CD4-positive, alpha-beta T cell treated with Interleukin-21 for 1 hour (primary cell): Measurements from ENCODE around the gene ZFR.
"Not testable (repeated sequence)": the region's sequence is repeated elsewhere in the genome, so short reads cannot be mapped to it uniquely, and the experiment has no call there.

Experiments used
- DNase-seq: peaks from one replicate; pipeline ENCODE4 v3.0.0-alpha.2; 2020

ZFR gene

DNA sequence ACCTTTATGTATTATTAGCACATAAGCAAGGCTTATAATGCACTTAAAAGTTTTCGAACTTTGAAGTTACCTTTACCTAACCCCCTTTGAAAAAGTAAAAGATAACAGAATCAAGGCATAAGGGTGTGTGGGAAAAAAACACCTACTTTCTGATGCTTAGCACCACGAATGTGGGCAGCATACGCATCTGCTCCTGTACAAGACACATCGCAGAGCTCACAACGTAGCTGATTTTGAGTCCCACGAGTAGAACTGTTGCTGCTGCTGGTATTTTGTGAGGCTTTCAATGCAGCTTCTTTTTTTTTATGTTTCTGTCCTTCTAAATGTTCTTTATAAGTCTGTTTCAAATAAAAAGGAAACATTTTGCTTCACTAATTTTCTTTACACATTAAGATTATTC lies 40.8 kb downstream of the ZFR start:
- DNase-seq, result no peak

DNA sequence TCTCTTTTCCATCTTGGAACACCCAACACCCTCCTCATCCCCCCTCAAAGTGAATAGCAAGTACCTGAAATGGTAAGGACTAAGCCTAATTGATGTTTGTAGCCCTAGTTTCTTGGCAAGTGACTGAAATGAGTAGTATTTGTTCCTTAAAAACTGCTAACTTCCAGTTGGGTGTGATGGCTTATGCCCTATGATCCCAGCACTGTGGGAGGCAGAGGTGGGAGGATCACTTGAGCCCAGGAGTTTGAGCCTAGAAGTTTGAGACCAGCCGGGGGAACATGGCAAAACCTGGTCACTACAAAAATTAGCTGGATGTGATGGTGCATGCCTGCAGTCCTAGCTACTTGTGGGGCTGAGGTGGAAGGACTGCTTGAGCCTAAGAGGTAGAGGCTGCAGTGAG lies 44.1 kb downstream of the ZFR start:
- no peak for DNase-seq

DNA sequence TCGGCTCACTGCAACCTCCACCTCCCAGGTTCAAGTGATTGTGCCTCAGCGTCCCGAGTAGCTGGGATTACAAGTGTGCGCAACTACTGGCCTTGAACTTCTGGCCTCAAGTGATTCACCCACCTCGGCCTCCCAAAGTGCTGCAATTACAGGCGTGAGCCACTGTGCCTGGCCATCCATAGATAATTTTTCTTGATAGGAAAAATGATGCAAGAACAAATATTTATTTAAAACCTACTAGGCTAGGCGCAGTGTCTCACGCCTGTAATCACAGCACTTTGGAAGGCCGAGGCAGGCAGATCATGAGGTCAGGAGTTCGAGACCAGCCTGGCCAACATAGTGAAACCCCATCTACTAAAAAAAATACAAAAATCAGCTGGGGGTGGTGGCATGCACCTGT lies 45.8 kb downstream of the ZFR start:
- DNase-seq, result not testable (repeated sequence)

DNA sequence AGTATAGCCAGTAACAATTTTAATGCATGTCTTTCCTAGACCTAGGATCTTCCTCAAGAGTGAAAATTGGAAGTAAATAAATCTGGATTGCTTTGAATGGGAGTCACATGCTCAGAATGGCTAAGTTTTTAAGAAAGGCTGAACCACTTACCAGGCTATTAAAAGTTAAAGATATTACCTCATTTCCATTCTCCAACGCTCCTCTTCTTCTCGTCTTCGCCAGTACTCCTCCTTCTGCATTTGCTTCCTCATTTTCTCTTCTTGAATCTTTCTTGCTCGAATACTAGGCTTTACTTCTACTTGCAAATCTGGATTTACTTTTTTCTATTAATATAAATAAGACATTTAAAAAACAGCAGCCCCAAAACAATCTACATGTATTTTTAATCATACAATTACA lies 49.6 kb downstream of the ZFR start:
- DNase-seq, result no peak

DNA sequence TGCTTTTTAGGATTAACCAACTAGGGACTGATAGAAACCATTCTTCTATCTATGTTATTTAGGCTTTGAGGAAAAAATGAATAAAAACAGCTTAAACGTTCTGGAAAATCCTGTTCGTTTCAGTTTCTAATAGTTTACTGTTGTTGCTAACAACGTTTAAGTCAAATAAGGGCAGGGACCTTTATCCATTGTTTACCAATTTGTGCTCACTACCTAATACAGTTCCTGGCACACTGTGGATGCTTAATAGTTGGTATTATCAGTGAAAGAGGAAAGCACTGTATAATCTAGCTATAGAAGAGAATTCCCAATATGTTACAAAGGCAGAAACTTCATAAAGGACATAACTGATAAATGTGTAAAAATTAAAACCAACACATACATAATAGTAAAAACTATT lies 52.5 kb downstream of the ZFR start:
- DNase-seq, result no peak

DNA sequence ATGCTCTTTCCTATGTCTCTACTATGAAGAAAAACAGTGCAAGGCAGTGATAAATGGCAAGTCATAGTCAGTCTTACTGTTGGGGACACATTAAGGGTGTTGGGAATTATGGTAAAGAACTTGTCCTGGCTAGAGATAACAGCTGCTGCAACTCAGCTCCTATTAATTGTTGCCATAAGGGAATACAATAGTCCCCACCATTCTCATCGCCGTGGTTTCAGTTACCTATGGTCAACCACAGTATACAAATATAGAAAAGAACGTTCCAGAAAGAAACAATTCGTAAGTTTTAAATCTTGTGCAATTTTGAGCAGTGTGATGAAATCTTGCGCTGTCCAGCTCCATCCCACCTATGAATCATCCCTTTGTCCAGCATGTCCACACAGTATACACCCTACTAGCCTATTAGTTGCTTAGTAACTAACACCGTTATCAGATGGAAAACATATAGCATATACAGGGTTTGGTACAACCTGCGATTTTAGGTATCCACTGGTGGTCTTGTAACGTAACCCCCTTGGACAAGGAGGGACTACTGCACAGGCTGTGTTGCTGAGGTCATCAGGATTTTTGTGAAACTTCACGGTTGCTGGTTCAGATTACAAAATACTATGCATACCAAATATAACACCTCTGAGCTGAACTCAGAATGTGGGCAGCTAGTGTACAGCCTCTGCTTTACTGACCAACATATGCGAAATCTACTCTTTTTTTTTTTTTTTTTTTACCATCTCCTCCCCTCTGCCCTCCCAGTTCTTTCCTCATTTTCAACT lies 53.5 kb downstream of the ZFR start:
- DNase-seq, result no peak

DNA sequence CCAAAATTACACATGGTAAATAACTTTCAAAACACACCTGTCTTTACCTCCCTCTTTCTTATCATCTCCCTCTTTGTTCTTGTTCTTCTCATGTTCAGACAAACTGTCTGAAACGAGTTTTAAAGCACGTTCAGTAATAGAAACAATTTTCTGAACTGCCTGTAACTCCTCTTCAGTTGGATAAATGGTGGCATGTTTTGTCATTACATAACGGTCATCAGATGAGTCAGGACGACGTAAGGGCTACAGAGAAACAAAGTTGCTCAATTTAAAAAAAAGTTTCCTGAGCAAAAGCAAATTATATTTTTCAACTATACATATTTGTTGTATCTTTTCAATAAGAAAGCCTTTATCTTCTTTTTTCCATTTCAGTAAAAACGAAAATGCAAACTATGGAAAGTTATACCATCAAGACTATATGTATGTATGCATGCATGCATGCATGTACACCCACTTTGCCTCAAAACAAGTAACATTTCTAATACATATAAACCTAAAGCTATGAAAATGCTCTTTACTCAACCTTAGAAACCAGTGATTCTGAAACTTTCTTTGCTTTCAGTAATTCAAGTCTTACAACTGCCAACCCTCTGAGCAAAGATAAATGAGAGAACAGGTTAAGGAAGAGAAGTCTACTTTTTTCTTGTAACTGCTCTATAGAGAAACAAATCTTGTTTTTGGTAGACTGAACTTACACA lies 56.0 kb downstream of the ZFR start:
- no peak for DNase-seq

DNA sequence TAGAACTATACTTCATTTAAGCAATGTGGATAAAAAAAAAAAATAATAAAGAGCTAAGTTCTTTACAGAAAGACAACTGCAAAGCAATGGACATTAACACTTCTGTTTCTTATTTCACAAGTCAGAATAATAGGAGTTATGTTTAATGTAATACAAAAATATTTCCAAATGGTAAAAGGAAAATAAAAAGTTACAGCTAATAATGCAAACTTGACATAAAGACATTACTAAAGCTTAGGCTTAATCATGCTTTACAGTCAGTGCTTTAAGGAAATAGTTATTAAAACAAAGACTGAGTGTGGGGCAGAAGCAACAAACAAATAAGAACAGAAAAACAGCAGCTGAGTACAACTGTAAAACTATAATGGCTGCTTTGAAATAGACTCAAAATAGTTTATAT lies 56.7 kb downstream of the ZFR start:
- no peak for DNase-seq

DNA sequence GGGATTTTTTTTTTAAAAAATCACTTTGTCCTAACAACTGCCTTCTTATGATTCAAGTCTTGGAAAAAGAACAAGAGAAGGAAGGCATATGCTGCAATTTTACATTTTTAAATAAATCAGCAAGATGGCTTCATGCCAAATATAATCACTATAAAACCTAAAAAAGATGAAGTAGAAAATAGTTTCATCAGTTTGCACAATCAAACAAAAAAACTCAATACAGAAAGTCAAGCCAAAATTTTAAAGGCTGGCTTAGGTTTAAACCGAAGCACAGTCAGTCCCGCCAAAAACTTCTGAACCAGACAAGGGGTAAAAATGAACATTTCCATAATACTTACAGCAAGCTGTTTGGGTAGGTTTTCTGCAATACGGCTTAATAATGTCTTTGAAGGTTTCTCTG lies 57.3 kb downstream of the ZFR start:
- DNase-seq, result no peak

DNA sequence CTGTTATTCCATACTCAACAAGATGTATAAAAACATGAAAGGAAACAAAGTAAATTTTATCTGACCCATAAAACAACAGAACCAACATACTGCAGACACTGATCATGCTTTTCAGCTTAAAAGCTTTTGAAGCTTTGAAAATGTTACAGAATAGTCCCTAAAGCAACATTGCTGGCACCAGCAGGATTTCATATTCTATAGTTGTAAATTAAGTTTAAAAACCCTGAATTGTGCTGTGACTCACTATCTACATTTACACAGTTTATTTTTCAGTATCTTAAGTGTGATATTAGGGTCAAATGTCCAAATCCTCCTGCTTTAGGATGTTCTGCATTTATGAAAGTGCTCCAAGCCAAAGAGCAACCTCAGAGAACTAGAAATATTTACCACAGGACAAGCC lies 59.9 kb downstream of the ZFR start:
- DNase-seq, result no peak

DNA sequence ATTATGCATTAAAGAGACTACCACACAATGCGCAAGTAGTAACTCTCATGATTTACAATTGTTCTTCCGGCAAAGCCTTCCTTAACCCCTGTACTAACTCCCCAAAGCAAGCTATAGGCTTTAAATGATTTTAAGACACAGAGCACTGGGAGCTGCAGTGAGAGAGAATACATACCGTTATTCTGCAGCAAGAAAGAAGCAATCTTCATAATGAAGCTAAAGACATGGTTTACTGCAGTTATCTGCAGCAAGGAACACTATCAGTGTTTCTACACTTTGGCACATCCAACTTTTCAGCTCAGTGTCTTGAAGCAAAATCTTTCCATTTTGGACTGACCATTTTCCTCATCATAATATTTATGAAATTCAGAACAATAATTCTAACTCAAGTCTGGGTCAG lies 61.0 kb downstream of the ZFR start:
- no peak for DNase-seq

DNA sequence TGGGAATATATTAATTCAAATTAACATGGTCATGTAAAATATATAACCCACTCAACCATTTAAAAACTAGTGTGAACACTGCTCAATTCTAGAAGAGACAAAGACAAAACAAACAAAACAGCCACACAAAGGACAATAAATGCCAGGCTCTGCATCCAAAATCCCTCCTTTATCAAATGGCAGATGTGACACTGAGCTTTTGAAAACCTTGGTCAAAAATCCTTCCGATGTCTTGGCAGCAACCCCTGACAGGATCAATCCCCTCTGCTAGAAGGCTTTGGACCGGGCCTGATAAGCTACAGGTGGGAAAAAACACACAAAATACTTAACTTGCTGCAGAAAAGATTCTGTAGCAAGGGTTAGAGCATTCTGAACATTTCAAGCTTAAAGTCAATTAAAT lies 61.5 kb downstream of the ZFR start:
- DNase-seq, result no peak

DNA sequence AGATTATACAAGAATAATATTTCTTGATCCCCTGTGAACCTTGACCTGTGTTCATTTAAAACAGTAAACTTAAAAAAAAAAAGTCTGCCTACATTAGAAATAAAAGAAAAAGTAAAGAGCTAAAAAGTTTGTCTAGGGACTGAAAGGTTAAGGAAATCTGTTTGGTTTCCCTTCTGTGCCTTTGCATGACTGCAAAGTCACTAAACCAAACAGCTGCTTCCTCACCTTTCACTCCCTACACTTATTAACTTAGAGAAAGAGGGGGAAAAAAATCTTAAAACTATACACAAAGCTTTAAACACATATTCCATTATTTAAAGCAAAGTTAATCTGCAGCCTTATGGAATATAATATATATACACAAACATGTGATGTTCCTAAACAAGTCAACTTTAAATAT lies 65.1 kb downstream of the ZFR start:
- DNase-seq, result no peak

DNA sequence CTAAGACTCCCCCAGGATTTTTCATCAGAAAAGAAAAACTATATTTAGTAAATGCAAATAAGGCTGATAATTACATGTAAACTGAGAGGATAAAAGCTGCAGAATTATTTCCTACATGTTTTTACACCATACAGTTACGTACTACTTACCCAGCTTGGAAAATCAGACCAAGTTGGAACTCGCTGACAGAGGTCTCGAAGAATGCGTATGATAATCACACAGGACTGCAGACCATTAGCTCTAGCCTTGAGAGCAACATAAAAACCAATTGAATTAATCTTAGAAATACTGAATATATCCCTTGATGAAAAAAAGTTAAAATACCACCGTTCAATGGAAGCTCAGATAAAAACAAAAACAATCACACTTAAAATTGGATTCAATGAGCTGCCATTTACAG lies 65.6 kb downstream of the ZFR start:
- no peak for DNase-seq

DNA sequence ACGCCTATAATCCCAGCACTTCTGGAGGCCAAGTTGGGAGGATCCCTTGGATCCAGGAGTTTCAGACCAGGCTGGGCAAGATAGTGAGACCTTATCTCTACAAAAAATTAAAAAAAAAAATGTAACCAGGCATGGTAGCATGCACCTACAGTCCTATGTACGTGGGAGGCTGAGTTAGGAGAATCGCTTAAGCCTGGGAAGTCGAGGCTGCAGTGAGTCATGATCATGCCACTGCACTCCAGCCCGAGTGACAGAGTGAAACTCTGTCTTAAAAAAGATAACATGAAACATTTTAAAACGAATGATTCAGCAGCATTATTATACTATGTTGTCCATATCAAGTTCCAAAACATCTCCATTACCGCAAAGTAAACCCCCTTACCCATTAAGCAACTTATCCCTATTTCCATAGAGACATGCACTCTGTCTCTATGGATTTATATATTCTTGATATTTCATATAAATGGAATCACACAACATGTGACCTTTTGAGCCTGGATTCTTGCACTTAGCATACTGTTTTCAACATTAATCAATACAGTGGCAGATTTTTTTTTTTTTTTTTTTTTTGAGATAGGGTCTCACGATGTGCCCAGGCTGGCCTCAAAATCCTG lies 74.9 kb downstream of the ZFR start:
- no peak for DNase-seq

DNA sequence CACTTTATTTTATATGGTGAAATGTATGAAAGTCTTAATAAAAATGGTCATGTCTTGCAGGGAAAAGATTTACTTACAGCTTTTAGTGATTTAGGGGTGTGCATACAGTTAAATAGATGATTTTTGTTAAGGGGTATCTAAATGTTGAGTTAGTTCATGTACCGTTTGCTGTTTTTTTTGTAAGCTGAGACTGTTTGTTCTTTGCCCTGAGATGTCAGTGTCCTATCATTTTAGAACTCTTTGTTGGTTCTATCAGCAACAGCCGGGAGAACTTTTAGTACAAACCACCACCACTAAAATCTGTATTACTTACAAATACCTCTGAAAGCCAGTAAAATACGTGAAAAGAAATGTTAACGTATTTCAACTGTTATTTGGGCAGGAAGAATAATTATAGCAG lies 75.5 kb downstream of the ZFR start:
- no peak for DNase-seq

DNA sequence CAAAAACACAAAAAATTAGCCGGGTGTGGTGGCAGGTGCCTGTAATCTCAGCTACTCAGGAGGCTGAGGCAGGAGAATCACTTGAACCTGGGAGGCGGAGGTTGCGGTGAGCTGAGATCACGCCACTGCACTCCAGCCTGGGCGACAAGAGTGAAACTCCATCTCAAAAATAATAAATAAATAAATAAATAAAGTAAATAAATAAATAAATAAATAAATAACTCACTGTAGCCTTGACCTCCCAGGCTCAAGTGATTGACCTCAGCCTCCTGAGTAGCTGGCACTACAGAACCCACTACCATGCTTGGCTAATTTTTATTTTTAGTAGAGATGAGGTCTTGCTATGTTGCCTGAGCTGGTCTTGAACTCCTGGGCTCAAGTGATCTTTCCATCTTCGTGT lies 77.3 kb downstream of the ZFR start:
- DNase-seq, result not testable (repeated sequence)

DNA sequence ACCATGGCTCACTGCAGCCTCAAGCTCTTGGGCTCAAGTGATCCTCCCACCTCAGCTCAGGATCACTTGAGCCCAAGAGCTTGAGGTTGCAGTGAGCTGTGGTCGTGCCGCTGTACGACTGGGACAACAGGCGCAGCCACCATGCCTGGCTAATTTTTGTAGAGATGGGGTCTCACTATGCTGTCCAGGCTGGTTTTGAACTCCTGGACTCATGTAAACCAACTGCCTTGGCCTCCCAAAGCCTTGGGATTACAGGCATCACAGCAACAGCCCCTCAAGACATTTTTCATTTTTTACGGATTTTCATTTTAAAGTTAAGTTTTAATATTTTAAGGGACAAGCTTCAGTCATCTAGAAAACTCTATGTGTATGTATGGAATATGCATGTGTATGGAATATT lies 78.9 kb downstream of the ZFR start:
- no peak for DNase-seq

DNA sequence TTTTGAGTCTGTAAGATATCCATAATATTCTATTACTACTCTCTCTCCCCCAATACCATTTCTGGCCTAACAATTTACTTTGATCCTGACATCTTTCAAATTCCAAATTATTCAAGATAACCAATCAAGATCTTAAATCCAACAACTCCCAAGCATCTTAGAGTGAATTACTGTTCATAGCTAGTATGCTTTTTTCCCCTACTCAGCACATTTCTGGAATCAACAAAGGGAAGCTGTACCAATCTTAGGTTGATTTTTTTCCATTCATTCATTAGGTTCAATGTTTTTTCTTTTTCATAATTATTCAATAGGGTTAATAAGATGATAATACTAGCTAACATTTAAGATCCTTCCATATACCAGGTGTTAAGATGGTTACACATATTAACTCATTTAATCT lies 81.5 kb downstream of the ZFR start:
- no peak for DNase-seq

DNA sequence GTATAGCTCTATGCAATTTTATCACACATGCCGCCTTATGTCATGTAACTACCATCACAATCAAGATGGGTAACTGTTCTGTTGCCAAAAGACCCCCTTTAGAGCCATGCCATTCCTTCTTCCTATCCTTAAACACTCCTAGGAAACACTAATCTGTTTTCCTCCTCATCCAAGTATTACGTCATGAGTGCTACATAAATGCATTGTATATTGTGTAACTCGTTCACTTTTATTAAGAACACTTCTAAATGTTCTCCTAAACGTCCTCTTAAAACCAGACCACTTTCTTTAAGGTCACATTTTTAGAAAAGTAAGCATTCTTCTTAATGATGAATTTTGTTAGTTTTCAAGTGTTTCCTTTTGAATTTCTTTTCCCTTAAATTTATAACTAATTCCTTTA lies 82.0 kb downstream of the ZFR start:
- no peak for DNase-seq

DNA sequence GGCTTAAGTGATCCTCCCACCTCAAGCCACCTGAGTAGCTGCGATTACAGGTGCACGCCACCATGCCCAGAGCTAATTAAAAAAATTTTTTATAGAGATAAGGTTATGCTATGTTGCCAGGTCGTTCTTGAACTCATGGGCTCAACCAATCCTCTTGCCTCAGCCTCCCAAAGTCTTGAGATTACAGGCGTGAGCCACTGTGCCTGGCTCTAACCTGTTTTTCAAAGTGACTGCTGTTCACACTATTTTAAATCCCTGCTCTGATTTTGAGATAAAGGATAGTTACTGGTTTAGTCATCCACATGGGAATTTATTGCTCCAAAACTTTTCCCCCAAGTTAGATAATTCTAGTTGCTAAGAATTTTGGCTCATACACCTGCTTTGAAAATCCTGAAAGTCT lies 83.6 kb downstream of the ZFR start:
- DNase-seq, result no peak

DNA sequence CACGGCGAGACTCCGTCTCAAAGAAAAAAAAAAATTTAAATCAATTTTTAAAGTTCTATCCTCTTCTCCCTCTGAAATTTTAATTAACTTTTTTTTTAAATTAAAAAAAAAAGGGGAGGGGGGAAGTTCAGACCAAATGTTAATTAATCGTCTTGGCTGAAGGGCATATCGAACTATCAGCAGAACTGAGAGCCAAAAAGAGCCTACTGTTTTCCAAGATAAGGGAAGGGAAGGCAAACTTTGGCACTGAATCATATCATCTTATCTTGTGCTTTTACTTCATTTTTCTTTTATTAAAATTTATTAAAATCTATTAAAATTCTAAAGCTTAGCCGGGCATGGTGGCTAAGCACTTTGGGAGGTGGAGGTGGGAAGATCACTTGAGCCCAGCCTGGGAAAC lies 85.9 kb downstream of the ZFR start:
- no peak for DNase-seq

DNA sequence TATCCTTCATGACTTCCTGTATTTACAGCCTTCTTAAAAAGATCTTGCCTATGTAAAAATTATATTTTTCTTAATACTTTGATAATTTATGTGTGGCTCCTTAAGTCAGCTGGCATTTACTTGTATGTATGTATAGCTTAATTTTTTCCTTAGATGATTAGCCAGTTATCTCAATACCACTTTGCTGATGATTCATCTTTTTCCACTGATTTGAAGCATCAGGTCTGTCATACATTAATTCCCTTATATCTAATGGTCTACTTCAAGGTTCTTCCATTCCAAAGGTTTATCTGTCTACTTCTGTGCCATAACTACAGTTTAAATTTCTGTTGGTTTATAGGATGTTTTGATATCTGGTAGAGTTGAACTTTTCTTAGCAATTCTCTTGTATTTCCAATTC lies 86.9 kb downstream of the ZFR start:
- no peak for DNase-seq

DNA sequence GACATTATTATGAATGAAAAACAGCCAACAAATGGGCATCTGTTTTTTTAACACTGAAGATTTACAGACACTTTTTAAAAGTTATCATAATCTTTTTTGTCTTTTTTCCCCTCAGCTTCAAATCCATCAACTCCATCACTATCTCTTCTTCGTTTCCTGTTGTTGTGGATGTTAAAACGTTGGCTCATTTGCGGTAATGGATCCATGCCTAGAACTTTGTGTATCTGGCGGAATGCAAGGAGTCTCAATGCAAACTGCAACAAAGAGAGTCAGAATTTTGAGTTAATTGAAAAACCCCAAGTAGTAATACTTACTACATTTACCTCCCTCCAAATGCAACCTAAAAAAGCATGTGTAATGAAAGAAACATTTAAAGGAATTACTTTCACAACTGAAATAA lies 88.9 kb downstream of the ZFR start:
- DNase-seq, result no peak

DNA sequence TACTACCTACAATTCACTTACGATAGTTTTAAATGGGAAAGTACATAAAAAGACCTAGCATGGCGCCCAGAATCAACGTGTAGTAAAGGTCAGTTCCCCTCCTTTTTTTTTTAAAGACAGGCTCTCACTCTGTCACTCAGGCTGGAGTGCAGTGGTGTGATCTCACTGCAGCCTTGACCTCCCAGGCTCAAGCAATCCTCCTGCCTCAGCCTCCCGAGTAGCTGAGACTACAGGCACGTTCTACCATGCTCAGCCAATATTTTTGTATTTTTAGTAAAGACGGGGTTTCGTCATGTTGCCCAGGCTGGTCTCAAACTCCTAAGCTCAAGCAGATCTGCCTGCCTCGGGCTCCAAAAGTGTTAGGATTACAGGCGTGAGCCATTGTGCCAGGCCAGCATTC lies 91.1 kb downstream of the ZFR start:
- no peak for DNase-seq
